GM21576 (cell line): Measurements from ENCODE around the gene LANCL2.

Experiments
- ATAC-seq: cut with Tn5 transposase; IDR thresholded peaks from one replicate; pipeline ENCODE4 v1.9.1; 2021; ENCODE audit warnings: mild to moderate bottlenecking, moderate library complexity; ENCODE audit not compliant: unreplicated experiment

The LANCL2 gene

DNA sequence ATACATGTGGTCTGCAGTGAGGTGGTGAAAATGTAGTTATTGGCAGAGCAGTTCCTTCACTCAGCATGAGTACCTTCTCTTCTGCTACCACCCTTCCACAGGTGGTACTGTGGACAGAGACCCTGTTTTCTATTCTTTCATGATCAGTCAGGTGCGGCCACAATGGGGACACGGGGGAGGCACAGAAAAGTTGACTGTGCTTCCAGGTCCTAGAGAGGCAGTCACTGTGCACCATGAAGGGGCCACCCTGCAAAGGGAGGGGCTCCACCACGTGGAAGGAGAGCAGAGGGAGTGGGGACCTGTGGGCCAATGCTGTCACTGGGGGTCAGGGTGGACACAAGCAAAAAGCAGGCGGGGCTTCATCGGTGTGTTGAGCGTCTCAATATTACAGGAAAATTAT lies 3.6 kb upstream of the LANCL2 start:
- no peak for ATAC-seq

DNA sequence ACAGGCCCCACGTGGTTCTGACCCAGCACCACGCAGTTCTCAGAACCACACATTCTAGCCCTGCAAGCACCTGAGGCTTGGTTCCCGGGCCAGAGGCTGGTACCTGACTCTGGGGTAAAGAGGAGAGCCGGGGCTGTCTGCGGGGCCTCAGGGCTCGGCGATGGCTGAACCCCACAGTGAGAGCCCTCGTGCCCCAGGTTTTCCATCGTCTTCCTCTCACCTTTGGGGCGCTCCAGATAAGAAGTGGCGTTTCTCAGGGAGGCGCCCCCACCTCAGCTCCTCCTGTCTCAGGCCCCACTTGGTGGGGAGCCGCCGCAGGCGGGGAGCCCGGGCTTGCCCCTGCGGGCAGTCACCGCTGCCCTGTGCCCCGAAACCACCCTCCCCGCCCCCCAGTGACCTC lies 2.2 kb upstream of the LANCL2 start:
- no peak for ATAC-seq

DNA sequence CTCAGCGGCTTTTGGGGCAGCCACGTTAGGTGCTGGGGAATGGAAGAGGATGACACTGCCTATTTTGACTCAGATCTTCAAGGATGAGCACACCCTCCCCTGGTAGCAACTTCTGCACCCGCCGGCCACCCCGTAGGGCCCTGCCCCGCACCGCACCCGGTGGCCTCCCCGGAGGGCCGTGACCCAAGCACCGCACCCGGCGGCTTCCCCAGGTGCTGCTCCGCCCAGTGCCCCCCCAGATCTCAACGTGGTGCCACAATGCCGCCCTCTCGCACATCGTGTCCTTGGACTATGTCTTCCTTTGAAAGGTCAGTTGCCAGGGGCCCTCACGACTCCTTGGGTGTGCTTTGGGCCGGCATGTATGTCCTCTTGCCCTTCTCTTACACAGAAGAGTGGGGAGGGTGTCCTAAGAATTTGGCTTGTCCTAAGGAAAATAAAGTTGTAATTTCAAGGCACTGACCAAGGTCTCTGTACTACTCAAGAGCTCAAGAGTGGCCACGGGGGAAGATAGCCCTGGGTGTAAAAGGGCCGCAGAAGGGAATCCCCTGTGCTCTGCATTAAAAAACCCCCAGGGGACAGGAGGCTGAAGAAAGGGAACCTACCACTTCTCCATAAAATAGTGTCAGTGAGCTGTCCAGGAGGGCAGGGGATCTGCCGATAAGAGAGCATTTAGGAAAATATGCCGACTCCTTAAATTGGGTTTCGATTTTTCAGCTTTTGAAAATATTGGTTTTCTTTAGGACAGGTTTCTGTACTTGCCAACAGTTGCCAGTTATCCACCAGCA lies 1.6 kb upstream of the LANCL2 start:
- ATAC-seq = no peak

DNA sequence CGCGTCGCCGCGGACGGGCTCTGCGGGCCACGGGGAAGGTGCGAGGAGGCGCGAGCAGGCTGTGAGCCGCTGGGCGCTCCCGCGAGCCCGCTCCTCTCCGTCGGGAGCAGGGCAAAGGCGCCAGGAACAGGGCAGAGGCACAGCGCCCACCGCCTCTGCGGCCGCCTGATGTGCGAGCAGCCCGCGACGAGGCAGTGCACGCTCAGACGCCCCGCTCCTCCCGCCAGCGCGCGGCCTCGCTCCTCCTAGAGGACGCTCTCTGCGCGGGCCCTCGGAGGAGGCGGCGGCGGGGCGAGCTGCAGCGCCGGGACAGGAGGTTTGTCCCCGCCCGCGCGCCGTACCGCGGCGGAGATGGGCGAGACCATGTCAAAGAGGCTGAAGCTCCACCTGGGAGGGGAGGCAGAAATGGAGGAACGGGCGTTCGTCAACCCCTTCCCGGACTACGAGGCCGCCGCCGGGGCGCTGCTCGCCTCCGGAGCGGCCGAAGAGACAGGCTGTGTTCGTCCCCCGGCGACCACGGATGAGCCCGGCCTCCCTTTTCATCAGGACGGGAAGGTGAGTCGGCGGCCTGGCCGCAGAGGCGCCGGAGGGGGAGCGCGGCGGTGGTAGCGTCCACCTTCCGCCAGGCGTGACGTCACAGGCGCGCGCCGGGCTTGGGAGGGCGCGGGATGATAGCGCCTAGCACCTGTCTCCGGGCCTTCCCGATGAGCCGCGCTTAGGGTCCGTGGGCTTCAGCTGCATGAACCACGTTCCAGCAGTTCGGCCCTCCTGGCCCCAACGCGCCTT lies 731 bp downstream of the LANCL2 start:
- ATAC-seq = peak; percentile 84

DNA sequence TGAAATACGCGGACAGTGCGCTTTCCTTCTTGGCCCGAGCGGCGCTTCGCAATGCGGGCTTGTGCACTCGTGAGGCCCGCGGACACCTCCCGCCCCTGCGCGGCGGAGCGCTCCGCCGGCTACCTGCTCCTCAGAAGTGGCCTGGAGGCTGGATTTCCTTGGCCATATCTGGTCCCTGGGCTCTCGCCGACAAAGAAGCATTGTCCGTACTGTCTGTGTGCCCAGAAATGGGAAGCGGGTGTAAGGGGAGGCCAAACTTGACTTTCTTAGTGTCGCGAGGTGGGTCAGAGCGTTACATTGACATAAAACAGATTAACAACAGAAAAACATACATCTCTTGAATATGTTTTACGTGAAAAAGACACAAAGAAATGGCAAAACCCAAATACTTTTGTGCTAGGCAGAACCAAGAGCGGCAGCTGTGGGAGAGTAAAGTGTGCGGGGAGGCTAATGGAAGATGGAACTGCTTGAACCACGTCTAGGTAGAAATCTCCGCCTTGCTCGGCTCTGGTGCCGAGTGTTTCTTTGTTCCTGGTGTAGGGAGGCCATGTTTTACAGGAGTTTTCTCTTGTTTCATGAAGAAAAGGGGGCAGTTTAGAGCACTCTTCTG lies 1.4 kb downstream of the LANCL2 start:
- peak; percentile 9 for ATAC-seq

DNA sequence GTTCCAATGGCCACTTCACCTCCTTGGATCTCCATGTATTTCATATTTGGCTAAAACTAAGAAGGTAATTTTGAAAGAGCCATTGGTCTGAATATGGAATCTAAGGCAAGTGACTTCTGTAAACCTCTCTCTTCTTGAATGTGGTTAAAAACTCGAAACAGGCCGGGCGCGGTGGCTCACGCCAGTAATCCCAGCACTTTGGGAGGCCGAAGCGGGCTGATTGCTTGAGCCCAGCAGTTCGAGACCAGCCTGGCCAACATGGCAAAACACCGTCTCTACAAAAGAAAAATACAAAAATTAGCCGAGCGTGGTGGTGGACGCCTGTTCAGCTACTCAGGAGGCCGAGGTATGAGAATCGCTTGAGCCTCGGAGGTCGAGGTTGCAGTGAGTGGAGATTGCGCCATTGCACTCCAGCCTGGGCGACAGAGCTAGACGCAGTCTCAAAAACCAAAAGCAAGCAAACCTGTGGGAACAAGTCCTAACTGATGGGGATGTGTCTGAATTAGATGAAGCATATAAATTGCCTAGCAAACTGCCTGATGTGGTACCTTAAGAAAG lies 2.2 kb downstream of the LANCL2 start:
- no peak for ATAC-seq

DNA sequence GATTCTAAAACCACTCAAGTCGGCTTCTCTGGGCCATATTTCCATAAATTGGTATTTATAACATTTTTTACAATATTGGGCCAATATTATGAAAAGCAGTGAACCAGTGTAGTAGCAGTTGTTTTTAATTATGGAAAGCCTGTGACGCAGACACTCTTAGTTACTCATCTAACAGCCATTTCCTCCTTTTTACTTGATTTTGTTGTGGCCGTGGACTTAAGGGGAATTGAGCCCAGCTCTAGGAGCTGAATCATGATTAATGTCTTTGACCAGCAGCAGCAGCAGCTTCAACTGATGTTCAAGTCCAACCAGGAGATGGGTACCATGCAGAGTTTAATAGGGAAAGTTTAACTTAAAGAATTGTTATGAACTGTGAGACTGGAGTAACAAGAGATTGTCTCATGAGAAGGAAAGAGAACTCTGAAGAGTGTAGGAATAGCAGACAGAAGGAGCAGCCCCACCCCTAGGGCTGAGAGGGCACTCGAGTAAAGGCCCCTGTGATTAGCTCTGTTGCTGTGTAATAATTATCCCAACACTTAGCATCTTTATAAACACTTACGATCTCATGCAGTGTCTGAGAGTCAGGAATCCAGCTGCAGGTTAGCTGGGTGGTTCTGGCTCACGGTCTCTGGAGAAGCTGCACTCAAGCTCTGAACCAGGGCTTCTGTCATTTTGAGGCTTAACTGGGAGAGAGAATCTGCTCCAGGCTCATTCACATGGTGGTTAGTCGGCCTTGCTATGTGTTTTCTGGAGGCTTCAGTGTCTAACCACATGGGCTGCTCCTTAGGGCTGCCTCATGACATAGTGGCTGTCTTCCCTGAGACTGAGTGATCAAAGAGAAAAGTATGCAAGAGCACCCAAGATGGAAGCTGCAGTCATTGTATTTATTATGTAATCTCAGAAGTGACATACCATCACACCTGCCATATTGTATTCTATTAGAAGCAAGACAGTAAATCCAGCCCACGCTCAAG lies 4.6 kb downstream of the LANCL2 start:
- no peak for ATAC-seq

DNA sequence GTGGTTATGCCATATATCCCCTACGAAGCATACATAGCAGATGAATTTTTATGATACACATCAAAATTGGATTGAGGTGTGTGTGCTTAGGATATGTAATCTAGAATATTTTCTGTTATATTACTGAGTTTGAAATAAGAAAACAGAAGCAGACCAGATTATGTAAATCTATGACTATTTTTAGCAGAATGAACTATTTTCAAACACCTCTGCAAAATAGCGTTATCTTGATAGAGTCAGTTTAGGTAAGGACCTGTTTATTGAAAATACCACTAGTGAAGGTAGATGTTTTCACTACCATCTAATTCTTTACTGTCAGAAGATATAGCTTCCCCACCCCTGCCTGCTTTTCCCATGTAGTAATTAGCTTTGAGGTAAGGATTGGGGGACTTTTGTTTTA lies 9.1 kb downstream of the LANCL2 start:
- ATAC-seq = no peak

DNA sequence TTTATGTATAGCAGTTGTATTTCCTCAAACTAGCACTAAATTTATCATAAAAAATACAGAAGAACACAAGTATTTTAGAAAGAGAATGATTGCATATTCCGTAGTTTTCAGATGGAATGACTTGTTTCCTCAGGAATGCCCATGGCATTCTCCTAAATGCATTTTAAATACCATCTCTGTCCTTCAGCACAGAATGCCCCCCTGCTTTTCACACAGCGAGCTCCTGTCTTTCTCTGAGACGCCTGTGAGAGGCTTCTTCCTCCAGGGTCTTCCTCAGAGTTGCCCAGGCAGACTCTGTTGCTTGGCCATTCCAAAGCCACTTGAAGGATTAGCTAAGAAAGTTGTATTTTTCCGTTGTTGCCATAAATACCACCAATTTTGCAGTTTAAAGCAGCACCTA lies 10.1 kb downstream of the LANCL2 start:
- no peak for ATAC-seq

DNA sequence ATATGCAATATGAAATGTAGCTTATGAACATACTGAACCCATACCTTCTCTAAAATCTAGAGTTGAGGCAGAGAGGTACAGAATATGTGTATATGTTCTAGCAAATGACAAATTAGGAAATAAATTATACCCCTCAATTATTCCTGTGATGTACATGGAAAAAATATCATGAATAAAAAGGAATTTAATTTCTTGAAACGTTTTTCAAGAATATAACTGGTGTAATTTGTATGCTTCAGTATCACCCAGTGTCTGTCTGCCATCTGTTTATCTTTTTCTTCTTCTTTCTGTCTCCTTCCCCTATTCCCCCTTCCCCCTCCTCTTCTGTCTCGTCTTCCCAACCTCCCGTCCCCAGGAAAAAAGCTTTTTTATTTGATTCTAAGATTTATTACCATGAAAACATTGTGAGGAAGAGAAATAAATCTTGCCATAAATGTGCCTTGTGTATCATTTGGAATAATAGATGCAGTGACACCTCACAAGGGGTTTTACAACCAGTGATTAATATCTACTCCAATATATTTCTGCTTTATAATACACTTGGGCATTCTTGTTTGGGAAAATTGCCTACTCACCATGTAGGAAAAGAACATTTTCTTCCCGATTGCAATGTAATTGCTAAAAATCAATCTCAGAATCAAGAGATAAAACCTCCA lies 12.2 kb downstream of the LANCL2 start:
- no peak for ATAC-seq

DNA sequence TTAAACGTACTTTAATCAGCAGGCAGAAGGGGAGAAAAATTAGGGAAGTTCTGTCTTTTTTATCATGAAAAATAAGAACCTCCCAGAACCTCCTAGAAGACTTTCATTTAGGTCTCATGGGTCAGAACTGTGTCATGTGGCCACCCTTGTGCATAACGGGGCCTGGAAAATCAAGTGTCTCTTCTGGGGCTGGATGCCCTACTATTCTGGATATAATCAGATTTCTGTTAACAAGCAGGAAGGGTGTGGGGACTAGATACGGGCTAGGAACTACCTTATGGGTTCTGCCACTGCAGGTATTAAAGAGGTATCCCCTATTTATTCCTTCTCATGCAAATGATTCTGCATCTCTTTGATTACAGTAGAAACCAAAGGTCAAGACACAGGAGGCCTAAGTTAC lies 14.1 kb downstream of the LANCL2 start:
- ATAC-seq = no peak

DNA sequence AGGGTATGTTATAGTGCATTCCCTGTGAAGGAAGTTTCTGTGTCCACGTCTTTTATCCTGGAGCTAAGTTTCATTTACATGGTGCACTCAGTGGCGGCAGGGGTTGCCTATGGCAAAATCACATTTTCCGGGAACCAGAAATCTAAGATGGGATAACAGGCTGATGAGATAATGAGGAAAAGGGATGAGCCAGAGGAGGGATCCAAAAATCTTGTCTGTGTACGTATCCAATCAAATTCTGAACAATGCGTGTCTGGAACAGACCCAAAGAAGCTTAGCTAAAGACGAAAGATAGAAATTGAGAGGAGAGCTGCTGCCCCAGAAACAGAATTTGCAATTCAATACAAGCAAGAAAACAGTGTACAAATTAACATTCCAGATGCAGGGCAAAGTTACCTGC lies 16.1 kb downstream of the LANCL2 start:
- ATAC-seq = no peak

DNA sequence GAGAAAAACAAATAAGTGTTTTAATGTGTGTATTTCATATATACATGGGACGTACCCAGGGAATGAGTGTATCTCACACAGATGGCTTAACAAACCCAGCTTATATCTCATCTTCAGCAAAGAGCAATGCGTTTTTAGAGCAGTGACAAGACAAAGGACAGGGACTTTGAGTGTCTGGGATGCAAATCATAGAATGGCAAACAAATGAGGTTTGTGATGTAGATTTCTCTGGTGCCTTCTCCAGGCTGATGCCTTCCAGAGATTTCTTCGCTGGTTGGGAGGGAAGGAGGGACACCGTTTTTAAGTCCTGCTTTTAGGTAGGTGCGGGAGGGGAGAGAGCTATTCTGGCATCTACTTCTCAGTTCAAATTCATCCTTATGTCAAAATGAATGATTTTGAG lies 16.6 kb downstream of the LANCL2 start:
- no peak for ATAC-seq

DNA sequence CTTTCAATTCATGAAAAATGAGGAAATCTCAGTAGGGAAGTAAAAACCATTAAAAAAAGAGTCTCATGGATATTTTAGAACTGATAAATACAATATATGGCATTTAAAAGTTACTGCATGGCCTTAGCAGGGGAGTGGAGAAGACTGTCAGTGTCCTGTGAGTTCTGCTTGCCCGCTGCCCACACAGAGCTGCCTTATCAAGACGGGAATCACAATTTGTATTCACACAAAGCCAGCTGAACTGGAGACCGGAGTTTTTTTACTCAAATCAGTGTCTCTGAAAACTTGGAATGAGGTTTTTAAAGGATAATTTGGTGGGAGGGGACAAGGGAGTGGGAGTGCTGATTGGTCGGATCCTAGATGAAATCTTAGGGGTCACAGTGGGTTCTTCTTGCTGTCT lies 17.1 kb downstream of the LANCL2 start:
- no peak for ATAC-seq

DNA sequence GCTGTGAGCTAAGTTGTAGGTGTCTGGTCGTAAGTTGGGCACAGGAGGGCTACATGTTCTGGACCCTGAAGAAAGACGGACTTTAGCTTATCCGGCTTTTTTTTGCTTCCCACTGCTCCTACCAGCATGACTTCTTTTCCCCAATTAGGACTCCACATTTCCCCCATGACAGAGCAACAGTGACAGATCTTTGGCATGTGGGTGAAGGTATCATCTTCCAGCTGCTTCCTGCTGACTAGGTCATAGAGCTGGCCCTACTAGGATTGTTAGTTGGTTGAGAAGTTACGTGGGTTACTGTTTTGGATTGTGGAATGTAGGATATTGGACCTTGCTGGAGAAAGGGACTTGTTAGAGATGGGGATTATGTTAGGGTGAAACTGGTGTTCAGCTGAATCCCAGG lies 21.4 kb downstream of the LANCL2 start:
- no peak for ATAC-seq

DNA sequence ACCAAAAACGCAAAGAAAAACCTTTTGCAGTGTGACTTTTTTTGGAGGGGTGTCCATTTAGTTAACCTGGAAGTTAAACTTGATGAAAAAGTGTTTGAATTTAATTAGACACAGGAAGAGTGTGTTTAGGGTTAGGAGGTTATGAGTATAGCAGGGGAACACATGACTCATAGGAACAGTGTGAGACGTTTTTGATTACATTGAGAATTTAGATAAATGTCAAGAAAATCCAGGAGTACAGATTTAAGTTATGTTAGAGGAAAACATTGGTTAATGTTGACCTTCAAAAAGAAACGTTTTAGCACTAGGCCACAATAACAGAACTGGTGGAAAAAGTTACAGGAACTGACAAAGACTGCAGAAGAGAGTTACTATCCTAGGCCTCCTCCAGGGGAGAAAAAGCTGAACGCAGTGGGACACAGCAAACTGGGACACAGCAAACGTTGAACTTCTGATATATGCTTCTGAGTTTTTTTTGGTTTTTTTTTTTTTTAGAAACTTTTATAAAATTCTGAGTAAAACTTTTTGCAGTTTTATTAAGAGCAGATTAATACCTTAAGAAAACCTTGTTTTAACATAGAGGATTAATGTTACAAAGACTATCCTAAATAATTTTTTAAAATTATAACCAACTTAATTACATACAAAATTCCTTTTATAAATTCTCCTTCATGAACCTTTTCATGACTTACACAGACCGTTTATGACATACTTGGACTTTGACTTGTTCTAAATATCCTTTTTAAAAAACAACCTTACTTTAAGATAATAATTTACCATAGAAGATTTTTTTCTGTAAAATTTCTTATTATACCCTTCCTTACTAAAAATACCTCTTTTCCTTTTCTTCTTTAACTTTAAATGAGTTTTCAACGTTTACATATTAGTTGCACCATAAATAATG lies 22.2 kb downstream of the LANCL2 start:
- ATAC-seq = no peak

DNA sequence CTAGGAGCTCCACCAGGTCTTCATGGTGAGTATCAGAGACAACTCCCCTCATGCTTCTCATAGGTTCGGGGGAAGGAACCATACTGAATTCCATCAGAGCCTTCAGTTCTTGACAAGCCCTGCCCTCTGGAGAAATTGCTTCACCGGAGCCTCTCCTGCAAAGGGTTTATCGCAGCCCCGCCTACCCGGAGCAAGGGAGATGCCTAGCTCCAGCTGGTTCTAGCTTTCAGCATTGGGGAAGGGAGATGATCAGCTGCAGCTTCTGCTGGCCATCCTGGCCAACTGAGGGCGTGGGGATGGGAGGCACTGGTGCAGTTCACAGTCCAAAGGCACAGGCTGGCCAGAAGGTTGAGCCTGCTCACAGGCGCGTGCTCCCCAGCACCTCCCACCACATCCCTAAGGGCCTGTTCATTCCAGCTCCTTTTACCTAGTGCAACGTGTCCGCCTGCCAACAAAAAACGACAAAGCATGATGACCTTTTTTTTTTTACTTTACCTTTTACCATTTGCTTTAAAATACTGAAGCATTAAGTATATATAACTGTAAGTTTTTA lies 31.2 kb downstream of the LANCL2 start:
- no peak for ATAC-seq

DNA sequence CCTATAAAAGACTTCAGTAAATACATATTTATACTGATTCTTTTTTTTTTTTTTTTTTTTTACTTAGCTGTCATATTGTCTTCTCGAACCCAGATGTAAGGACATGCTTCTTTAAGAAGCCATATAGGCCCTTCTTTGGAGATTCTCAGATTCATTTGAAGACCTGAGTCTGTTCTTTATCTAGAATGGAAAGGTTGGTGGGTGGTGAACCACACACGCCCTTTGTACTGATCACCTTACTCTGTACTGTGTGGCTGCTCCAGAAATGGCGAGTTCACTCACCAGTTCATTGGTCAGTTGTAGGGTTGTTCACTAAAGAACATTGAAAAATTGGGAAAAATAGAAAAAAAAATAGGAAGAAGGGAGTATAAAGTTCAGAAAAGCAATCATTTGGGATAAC lies 32.5 kb downstream of the LANCL2 start:
- no peak for ATAC-seq

DNA sequence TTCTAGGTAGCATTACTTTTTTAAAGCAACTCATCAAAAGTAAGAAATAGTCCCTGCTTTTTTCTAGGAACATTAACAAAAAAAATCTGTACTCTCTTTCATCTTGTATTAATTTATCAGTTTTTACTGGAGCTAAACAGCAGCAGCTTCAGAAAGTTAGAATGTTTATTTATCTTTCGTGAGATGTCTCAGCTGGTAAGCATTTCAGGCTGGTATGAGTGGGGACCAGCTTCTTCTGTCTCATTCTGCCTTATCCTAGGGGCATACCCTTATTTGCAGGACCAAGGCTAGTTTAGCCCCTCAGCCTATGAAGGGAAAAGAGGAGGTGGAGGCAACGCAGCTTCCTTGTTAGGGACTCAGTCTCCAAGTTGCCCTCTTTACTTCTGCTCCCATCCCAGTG lies 35.1 kb downstream of the LANCL2 start:
- no peak for ATAC-seq
